Measurements from ENCODE around the gene ABCA13.
"Not testable (repeated sequence)": the region's sequence is repeated elsewhere in the genome, so short reads cannot be mapped to it uniquely, and the experiment has no call there.

ABCA13 gene

GRCh38 chr7:48173756-48174382 lies 2.6 kb downstream of the ABCA13 start:
- DNase-seq: no peak

GRCh38 chr7:48175019-48175418 lies 3.8 kb downstream of the ABCA13 start:
- DNase-seq: no peak

GRCh38 chr7:48176356-48176893 lies 5.2 kb downstream of the ABCA13 start:
- DNase-seq: no peak

GRCh38 chr7:48177271-48177670 lies 6.0 kb downstream of the ABCA13 start:
- DNase-seq: no peak

GRCh38 chr7:48179496-48180030 lies 8.3 kb downstream of the ABCA13 start:
- no peak for DNase-seq

GRCh38 chr7:48180981-48181380 lies 9.7 kb downstream of the ABCA13 start:
- DNase-seq: no peak

GRCh38 chr7:48182718-48183369 lies 11.6 kb downstream of the ABCA13 start:
- DNase-seq: no peak

- DNase-seq: no peak
These were observed 12.1 kb downstream of the ABCA13 start for GRCh38 chr7:48183370-48183743.

GRCh38 chr7:48183965-48184364 lies 12.7 kb downstream of the ABCA13 start:
- DNase-seq: no peak

GRCh38 chr7:48188776-48189520 lies 17.7 kb downstream of the ABCA13 start:
- DNase-seq: no peak

GRCh38 chr7:48192996-48193395 lies 21.7 kb downstream of the ABCA13 start:
- no peak for DNase-seq

GRCh38 chr7:48193421-48193820 lies 22.2 kb downstream of the ABCA13 start:
- DNase-seq: no peak

- DNase-seq: not testable (repeated sequence)
These were observed 29.8 kb downstream of the ABCA13 start for GRCh38 chr7:48200946-48201589.

GRCh38 chr7:48202916-48203315 lies 31.7 kb downstream of the ABCA13 start:
- DNase-seq: not testable (repeated sequence)

- DNase-seq: no peak
These were observed 36.0 kb downstream of the ABCA13 start for GRCh38 chr7:48207155-48207675.

GRCh38 chr7:48209004-48209600 lies 37.8 kb downstream of the ABCA13 start:
- no peak for DNase-seq

GRCh38 chr7:48213226-48213625 lies 42.0 kb downstream of the ABCA13 start:
- no peak for DNase-seq

- DNase-seq: no peak
These were observed 46.0 kb downstream of the ABCA13 start for GRCh38 chr7:48217266-48217665.

GRCh38 chr7:48217753-48218152 lies 46.5 kb downstream of the ABCA13 start:
- DNase-seq: no peak

- DNase-seq: no peak
These were observed 52.8 kb downstream of the ABCA13 start for GRCh38 chr7:48224042-48224441.

GRCh38 chr7:48225101-48225500 lies 53.8 kb downstream of the ABCA13 start:
- DNase-seq: no peak

GRCh38 chr7:48237354-48237753 lies 66.1 kb downstream of the ABCA13 start:
- no peak for DNase-seq

Measured in NCI-H2227 treated with DMSO at 0.1 percent for 48 hours (cell line).